Thyroid gland (tissue), 4 donors: Measurements from ENCODE around the gene GATA5. TPM values are rescaled to one million over a fixed set of nuclear protein-coding genes. Genes with fewer than 3 reads are reported as not detected.

Experiments used
- DNase-seq, 2 donors: peaks; one replicate each; pipeline ENCODE4 v3.0.0-alpha.2; 2019
- H3K27ac ChIP-seq, 3 donors: fragments of 200-600 bp; sonication (generic); 1 replicate in 2 of 3; 2 replicates in 1 of 3; pipeline ENCODE4 v1.5.1; 2016 to 2019; ENCODE audit warnings: mild to moderate bottlenecking in 1 of 3, moderate library complexity in 1 of 3
- H3K27me3 ChIP-seq: fragments of 200-600 bp; sonication (generic); one replicate; pipeline ENCODE4 v1.5.1; 2019
- H3K36me3 ChIP-seq, 2 donors: fragments of 200-600 bp; sonication (generic); one replicate each; pipeline ENCODE4 v1.5.1; 2016 to 2019
- H3K4me1 ChIP-seq, 2 donors: fragments of 200-600 bp; sonication (generic); one replicate each; pipeline ENCODE4 v1.5.1; 2017 to 2019
- H3K4me3 ChIP-seq, 3 donors: fragments of 200-600 bp; sonication (generic); replicated peaks in 1 of 3; 1 replicate in 2 of 3; 2 replicates in 1 of 3; pipeline ENCODE4 v1.5.1; 2016; ENCODE audit warnings: mild to moderate bottlenecking in 1 of 3
- H3K9me3 ChIP-seq: fragments of 200-600 bp; sonication (generic); one replicate; pipeline ENCODE4 v1.5.1; 2017
- POLR2A ChIP-seq, 2 donors: fragments of 450-650 bp; IDR thresholded peaks; one replicate each; pipeline ENCODE4 v1.6.1; 2017; ENCODE audit warnings: antibody characterized with exemption in 2 of 2, mild to moderate bottlenecking in 2 of 2, moderate library complexity in 1 of 2
- WGBS, 2 donors: methylation state at CpG; one replicate each; pipeline ENCODE4 v1.1.5; 2017; 5-methylcytosine and 5-hydroxymethylcytosine counted together
- intact Hi-C: fragments of 100-400 bp; cut with DNase I; formaldehyde crosslinking; loops from one replicate; pipeline ENCODE4 v1.15.1; 2023
- total RNA-seq, 4 donors: library from RNA; depleted of rRNA; stranded (reverse); fragments of >200 nt; gene quantifications; one replicate each; pipeline ENCODE4 v1.2.3, GENCODE V29; 2016
- TF ChIP-seq, protein P1 (sequence below), 6 experiments: fragments of 200-600 bp in 3 of 6; fragments of 450-650 bp in 3 of 6; sonication (generic) in 3 of 6; IDR thresholded peaks; one replicate each; pipeline ENCODE4 v1.5.1; 2016 to 2019; ENCODE audit warnings: antibody characterized with exemption in 6 of 6, mild to moderate bottlenecking in 2 of 6, inconsistent platforms in 1 of 6, moderate library complexity in 1 of 6

The GATA5 gene
- total RNA-seq, 4 donors from 2014 or later, result 0.33 to 0.67 (median 0.54) TPM; not detected in 1

DNA sequence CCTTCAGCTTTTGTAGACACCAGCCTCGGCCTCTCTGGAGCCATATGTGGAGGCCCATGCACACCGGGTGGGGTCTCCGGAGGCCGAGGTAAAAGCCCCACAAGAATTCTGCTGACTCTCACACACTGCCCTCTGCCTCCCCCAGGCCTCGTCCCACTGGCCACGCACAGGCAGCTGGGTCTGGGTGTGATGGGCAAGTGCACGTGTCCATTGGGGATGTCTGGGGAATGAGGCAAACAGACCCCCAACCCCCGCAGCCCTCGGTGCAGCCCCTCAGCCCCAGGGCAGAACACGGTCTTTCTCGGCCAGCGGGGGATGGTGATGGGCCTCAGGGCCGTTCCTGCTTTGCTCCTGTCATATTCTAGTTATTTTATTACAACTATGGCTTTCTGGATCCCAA lies 44.0 kb upstream of the GATA5 start:
- DNase-seq, result no peak
- no peaks in the 10 kb centered on the region for H3K4me1 ChIP-seq
- no peaks in the 10 kb centered on the region for H3K9me3 ChIP-seq
- WGBS, 2 donors, result 73 to 80% methylated on average over 7 to 12 of the region's 13 CpGs
- H3K27ac ChIP-seq, result no peak overlapping the region
- H3K4me3 ChIP-seq, result no peak overlapping the region
- H3K27me3 ChIP-seq, result no peaks in the 10 kb centered on the region
- TF ChIP-seq, protein P1, sequence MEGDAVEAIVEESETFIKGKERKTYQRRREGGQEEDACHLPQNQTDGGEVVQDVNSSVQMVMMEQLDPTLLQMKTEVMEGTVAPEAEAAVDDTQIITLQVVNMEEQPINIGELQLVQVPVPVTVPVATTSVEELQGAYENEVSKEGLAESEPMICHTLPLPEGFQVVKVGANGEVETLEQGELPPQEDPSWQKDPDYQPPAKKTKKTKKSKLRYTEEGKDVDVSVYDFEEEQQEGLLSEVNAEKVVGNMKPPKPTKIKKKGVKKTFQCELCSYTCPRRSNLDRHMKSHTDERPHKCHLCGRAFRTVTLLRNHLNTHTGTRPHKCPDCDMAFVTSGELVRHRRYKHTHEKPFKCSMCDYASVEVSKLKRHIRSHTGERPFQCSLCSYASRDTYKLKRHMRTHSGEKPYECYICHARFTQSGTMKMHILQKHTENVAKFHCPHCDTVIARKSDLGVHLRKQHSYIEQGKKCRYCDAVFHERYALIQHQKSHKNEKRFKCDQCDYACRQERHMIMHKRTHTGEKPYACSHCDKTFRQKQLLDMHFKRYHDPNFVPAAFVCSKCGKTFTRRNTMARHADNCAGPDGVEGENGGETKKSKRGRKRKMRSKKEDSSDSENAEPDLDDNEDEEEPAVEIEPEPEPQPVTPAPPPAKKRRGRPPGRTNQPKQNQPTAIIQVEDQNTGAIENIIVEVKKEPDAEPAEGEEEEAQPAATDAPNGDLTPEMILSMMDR (IDR thresholded peaks at IDR 0.05), result no peak
- no peak for TF ChIP-seq POLR2A (IDR thresholded peaks at IDR 0.05)
- no peaks in the 10 kb centered on the region for H3K36me3 ChIP-seq
- intact Hi-C loops, result loop anchor here (5.0 kb wide), 1 partner anchor 62 kb away; no protein-coding TSS in a partner anchor

DNA sequence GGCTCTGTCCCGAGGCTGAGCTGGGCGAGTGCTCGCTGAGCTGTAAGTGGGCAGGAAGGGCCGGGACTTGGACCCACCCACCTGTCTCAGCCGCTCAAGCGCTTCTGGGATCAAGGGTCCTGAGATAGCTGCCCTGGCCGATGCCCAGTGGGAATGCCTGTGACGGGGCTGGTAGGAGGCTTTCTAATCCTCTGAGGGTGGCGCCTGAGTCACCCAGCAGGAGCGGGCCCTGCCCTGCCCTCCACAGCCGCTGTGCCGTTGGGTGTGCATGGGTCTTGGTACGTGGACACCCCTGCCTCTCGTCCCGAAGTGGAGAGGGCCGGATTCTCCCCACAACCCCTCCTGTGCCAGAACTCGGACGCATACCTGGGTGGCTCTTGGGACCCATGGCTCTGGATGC lies 43.1 kb upstream of the GATA5 start:
- TF ChIP-seq POLR2A (IDR thresholded peaks at IDR 0.05), result no peak
- TF ChIP-seq, protein P1 (IDR thresholded peaks at IDR 0.05), result no peak
- 71 to 76% methylated on average over 8 to 17 of the region's 18 CpGs for WGBS, 2 donors

DNA sequence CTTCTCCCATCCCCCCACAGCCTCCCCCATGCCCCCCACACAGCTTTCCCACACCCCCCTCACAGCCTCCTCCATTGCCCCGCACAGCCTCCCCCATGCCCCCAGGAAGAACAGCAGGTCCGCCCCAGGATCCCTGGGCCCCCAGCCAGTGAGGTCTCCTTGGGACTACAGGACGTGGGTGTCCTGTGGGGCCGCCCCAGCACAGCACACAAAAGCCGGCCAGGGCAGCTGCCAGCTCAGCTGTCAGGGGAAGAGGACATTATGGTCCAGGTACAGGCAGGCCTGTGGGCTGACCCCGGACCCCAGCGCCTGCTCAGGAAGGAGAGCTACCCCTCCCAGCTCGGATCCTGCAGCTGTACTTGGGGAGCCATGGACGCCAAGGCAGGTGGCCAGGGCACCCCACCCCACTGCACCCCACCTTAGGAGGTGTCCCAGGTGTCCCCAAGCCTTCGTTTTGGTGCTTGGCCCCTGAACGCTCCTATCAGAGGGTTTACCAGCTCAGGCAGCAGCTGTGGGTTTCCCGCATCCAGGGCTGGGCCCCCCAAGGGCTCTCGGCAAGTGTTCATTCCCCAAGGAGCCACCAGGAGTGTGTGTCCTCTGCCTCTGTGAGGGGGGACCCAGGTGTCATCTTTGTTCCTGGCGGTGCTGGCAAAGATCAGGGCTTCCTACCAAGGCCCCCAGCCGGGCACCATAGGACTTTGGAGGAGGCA lies 42.3 kb upstream of the GATA5 start:
- WGBS, 2 donors, result 80 to 83% methylated on average over 7 to 8 of the region's 15 CpGs
- H3K4me3 ChIP-seq, result no peak overlapping the region
- H3K4me1 ChIP-seq, result no peaks in the 10 kb centered on the region
- no peak overlapping the region for H3K27ac ChIP-seq
- TF ChIP-seq, protein P1 (IDR thresholded peaks at IDR 0.05), result no peak
- no peak for TF ChIP-seq POLR2A (IDR thresholded peaks at IDR 0.05)
- no peaks in the 10 kb centered on the region for H3K27me3 ChIP-seq
- intact Hi-C loops, result loop anchor here (5.0 kb wide), 1 partner anchor 64 kb away; no protein-coding TSS in a partner anchor
- DNase-seq, result no peak
- H3K36me3 ChIP-seq, result no peaks in the 10 kb centered on the region
- no peaks in the 10 kb centered on the region for H3K9me3 ChIP-seq

More for the DNA sequence above, 43.1 kb upstream of the GATA5 start:
- no peak overlapping the region for H3K4me3 ChIP-seq
- H3K4me1 ChIP-seq, result no peaks in the 10 kb centered on the region
- no peaks in the 10 kb centered on the region for H3K36me3 ChIP-seq
- H3K27me3 ChIP-seq, result no peaks in the 10 kb centered on the region
- no peak for DNase-seq
- H3K9me3 ChIP-seq, result no peaks in the 10 kb centered on the region
- no peak overlapping the region for H3K27ac ChIP-seq
- intact Hi-C loops, result loop anchor here (5.0 kb wide), 1 partner anchor 63 kb away; no protein-coding TSS in a partner anchor

DNA sequence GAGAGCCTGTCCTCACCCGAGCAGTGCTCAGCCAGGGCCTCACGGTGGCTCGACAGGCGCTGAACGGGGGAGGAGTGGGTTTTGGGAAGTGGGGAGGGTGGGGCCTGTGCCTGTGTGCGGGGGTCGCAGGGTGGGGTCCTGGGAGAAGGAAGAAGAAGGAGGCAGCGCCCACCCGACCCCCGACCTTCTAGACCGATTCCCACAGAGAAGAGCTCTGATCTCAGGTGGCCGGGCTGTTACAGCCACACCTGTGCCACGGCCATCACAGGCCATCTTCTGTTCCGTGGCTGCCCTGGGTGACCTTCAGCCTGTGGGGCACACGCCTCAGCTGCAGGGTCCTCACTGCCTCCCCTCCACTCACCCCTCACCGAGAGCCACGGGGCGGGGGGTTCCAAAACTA lies 41.4 kb upstream of the GATA5 start:
- no peak overlapping the region for H3K4me3 ChIP-seq
- no peaks in the 10 kb centered on the region for H3K36me3 ChIP-seq
- 77 to 78% methylated on average over 18 of the region's 18 CpGs for WGBS, 2 donors
- no peak for TF ChIP-seq POLR2A (IDR thresholded peaks at IDR 0.05)
- TF ChIP-seq, protein P1 (IDR thresholded peaks at IDR 0.05), result no peak
- H3K27ac ChIP-seq, result no peak overlapping the region
- no peaks in the 10 kb centered on the region for H3K9me3 ChIP-seq
- no peak for DNase-seq
- H3K4me1 ChIP-seq, result no peaks in the 10 kb centered on the region
- no peaks in the 10 kb centered on the region for H3K27me3 ChIP-seq
- intact Hi-C loops, result loop anchor here (5.0 kb wide), 1 partner anchor 65 kb away; no protein-coding TSS in a partner anchor

DNA sequence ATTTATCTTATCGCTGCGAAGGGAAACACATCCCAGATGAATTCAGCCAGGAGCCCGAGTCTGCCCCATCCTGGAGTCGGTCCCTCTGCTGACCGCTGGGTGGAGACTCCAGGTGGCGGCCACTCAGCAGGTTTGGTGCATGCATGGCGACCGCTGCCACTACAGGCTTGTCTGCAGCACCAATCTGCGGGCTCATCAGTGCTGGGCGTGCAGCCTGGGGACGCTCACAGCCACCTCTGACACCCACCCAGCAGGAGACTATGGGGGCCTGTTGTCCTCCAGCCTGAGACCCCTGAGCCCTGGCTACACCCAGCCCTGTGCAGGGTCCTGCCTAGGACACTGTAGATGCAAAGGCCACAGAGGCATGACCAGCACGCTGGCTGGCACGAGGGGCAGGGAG lies 40.5 kb upstream of the GATA5 start:
- no peaks in the 10 kb centered on the region for H3K36me3 ChIP-seq
- peak; percentile 12 to 14 for DNase-seq
- H3K4me3 ChIP-seq, result no peak overlapping the region
- no peaks in the 10 kb centered on the region for H3K27me3 ChIP-seq
- intact Hi-C loops, result loop anchor here (5.0 kb wide), 1 partner anchor 66 kb away; no protein-coding TSS in a partner anchor
- H3K27ac ChIP-seq, result no peak overlapping the region
- WGBS, 2 donors, result 85 to 87% methylated on average over 4 to 8 of the region's 13 CpGs
- H3K9me3 ChIP-seq, result no peaks in the 10 kb centered on the region
- no peaks in the 10 kb centered on the region for H3K4me1 ChIP-seq
- TF ChIP-seq, protein P1 (IDR thresholded peaks at IDR 0.05), result no peak
- no peak for TF ChIP-seq POLR2A (IDR thresholded peaks at IDR 0.05)
